Liver (tissue), 9 donors: Measurements from ENCODE around the gene ADGRG1. TPM values are rescaled to one million over a fixed set of nuclear protein-coding genes. Genes with fewer than 3 reads are reported as not detected.

Source experiments
- DNase-seq: peaks from one replicate; pipeline ENCODE4 v3.0.0-alpha.2; 2017; ENCODE audit warnings: low spot score
- H3K27ac ChIP-seq, 2 donors: one replicate each; pipeline ENCODE4 v1.7.0; 2013; ENCODE audit warnings: inconsistent platforms in 2 of 2, low read length in 2 of 2, control low read depth in 1 of 2, low read depth in 1 of 2, mild to moderate bottlenecking in 1 of 2
- H3K27me3 ChIP-seq, 4 donors: one replicate each; pipeline versions ENCODE4 v1.6.1 to v1.7.0; 2013; ENCODE audit warnings: low read length in 3 of 4, inconsistent platforms in 1 of 4, mild to moderate bottlenecking in 1 of 4, moderate library complexity in 1 of 4; ENCODE audit not compliant: control insufficient read depth in 4 of 4, insufficient read depth in 4 of 4
- H3K36me3 ChIP-seq, 4 donors: one replicate each; pipeline versions ENCODE4 v1.6.1 to v1.7.0; 2013; ENCODE audit warnings: low read length in 3 of 4, mild to moderate bottlenecking in 3 of 4, low read depth in 1 of 4, moderate library complexity in 1 of 4; ENCODE audit not compliant: control insufficient read depth in 4 of 4, insufficient read depth in 3 of 4
- H3K4me1 ChIP-seq, 4 donors: one replicate each; pipeline versions ENCODE4 v1.6.1 to v1.7.0; 2013; ENCODE audit warnings: low read length in 3 of 4, mild to moderate bottlenecking in 3 of 4, moderate library complexity in 1 of 4; ENCODE audit not compliant: control insufficient read depth in 4 of 4, insufficient read depth in 4 of 4
- H3K4me3 ChIP-seq, 3 donors: one replicate each; pipeline versions ENCODE4 v1.6.1 to v1.7.0; 2013; ENCODE audit warnings: low read length in 3 of 3, control low read depth in 1 of 3, low read depth in 1 of 3, mild to moderate bottlenecking in 1 of 3
- H3K9ac ChIP-seq, 2 donors: one replicate each; pipeline ENCODE4 v1.7.0; 2013; ENCODE audit warnings: low read length in 2 of 2, mild to moderate bottlenecking in 2 of 2, moderate library complexity in 2 of 2, control low read depth in 1 of 2, low read depth in 1 of 2
- H3K9me3 ChIP-seq, 4 donors: one replicate each; pipeline versions ENCODE4 v1.6.1 to v1.7.0; 2013; ENCODE audit warnings: low read length in 3 of 4; ENCODE audit not compliant: control insufficient read depth in 4 of 4
- EGR1 ChIP-seq, 2 donors: IDR thresholded peaks; 2 replicates each; pipeline ENCODE4 v1.6.1; 2016 to 2018; ENCODE audit warnings: antibody characterized with exemption in 2 of 2, low read depth in 2 of 2
- FOXA2 ChIP-seq: IDR thresholded peaks from 2 replicates; pipeline ENCODE4 v1.6.1; 2016; ENCODE audit warnings: antibody characterized with exemption
- GABPA ChIP-seq, 2 donors: IDR thresholded peaks in 1 of 2; conservative IDR thresholded peaks in 1 of 2; 2 replicates each; pipeline ENCODE4 v1.6.1; 2016; ENCODE audit warnings: antibody characterized with exemption in 2 of 2, mild to moderate bottlenecking in 1 of 2, moderate library complexity in 1 of 2
- HNF4A ChIP-seq, 2 donors: conservative IDR thresholded peaks; 2 replicates each; pipeline ENCODE4 v1.6.1; 2016; ENCODE audit warnings: antibody characterized with exemption in 2 of 2, mild to moderate bottlenecking in 2 of 2
- HNF4G ChIP-seq: IDR thresholded peaks from 2 replicates; pipeline ENCODE4 v1.6.1; 2016; ENCODE audit warnings: antibody characterized with exemption
- JUND ChIP-seq, 2 donors: IDR thresholded peaks; 2 replicates each; pipeline ENCODE4 v1.6.1; 2016; ENCODE audit warnings: antibody characterized with exemption in 2 of 2
- NR2F2 ChIP-seq: IDR thresholded peaks from 2 replicates; pipeline ENCODE4 v1.6.1; 2016; ENCODE audit warnings: antibody characterized with exemption
- RAD21 ChIP-seq, 2 donors: IDR thresholded peaks; 2 replicates each; pipeline ENCODE4 v1.6.1; 2016; ENCODE audit warnings: antibody characterized with exemption in 2 of 2, mild to moderate bottlenecking in 2 of 2
- RXRA ChIP-seq, 2 donors: IDR thresholded peaks; 2 replicates each; pipeline ENCODE4 v1.6.1; 2017 to 2018; ENCODE audit warnings: antibody characterized with exemption in 2 of 2, mild to moderate bottlenecking in 1 of 2
- SP1 ChIP-seq: IDR thresholded peaks from 2 replicates; pipeline ENCODE4 v1.6.1; 2018; ENCODE audit warnings: antibody characterized with exemption, mild to moderate bottlenecking
- TAF1 ChIP-seq: conservative IDR thresholded peaks from 2 replicates; pipeline ENCODE4 v1.6.1; 2016; ENCODE audit warnings: antibody characterized with exemption, mild to moderate bottlenecking
- YY1 ChIP-seq: IDR thresholded peaks from 2 replicates; pipeline ENCODE4 v1.6.1; 2016; ENCODE audit warnings: antibody characterized with exemption, mild to moderate bottlenecking
- WGBS: extraction: QIAGEN DNeasy Blood & Tissue Kit; methylation state at CpG from one replicate; pipeline ENCODE4 v1.1.7; 2013; 5-methylcytosine and 5-hydroxymethylcytosine counted together
- polyA plus RNA-seq, 2 donors: library from polyadenylated mRNA; stranded (reverse) in 1 of 2; unstranded in 1 of 2; fragments of 200-250 nt in 1 of 2; fragments of >200 nt in 1 of 2; fragmentation: Nextera tagmentation in 1 of 2; extraction: Ambion mirVana in 1 of 2; gene quantifications; one replicate each; pipeline versions ENCODE4 v1.2.1 to v1.2.3, GENCODE V29; 2013 to 2015
- total RNA-seq, 2 donors: library from RNA; depleted of rRNA; stranded (reverse); fragments of >200 nt; gene quantifications; one replicate each; pipeline ENCODE4 v1.2.3, GENCODE V29; 2014
- TF ChIP-seq, protein P1 (sequence below): fragments of 150-350 bp; IDR thresholded peaks from 2 replicates; pipeline ENCODE4 v1.5.1; 2017; ENCODE audit warnings: improper control_type of control experiment, low read depth, low read length; ENCODE audit not compliant: missing input control
- TF ChIP-seq, protein P2 (sequence below): IDR thresholded peaks from 2 replicates; pipeline ENCODE4 v1.6.1; 2016; ENCODE audit warnings: antibody characterized with exemption
- TF ChIP-seq, protein P3 (sequence below): IDR thresholded peaks from 2 replicates; pipeline ENCODE4 v1.6.1; 2016; ENCODE audit warnings: antibody characterized with exemption
- TF ChIP-seq, protein P4 (sequence below): IDR thresholded peaks from 2 replicates; pipeline ENCODE4 v1.6.1; 2016; ENCODE audit warnings: antibody characterized with exemption
- donor health status: healthy.
- donor health status: healthy.
- donor health status: healthy.
- donor health status: healthy.
- donor health status: healthy.

The ADGRG1 gene
- total and polyA plus RNA-seq, 4 donors, result 1.7 to 3.3 (median 2.0) TPM

DNA sequence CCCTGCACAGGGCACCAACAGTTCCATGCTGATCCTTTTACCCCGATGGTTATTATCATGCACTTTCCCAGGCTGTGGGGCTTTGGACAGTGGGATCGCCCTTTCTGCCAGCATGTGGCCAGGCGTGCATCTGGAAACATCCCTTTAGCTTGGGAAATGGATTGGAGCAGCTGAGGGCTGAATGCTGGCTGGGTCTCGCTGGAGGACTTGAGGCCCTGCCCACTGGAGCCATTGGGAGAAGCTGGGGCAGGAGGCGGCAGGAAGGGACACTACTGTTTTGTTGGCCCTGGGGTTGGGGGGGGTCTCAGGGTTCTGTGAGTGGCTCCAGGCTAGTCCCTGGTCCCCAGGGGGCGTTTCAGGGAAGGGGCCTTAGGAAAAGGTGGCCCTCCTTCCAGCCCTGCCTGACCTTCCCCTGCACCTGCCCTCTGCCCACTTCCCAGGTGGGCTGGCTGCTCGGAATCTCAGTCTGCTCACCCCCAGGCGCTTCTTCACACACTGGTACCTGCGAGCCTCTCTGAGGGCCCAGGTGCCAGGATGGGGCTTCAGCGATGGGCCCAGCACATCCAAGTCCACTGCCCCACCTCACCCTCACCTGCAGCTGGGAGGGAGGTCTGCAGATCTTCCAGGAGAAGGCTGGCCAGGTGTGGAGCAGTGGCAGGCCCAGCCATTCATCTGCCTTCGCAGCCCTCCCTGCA is 38.1 kb downstream of the ADGRG1 start:
- H3K4me3 ChIP-seq, result no peak overlapping the region
- H3K9ac ChIP-seq, result no peak overlapping the region
- TF ChIP-seq GABPA (IDR thresholded peaks at IDR 0.05 in 1 of 2, conservative IDR thresholded peaks at IDR 0.05 in 1 of 2), result no peak
- no peak for TF ChIP-seq YY1
- no peak for TF ChIP-seq TAF1
- TF ChIP-seq RAD21 (IDR thresholded peaks at IDR 0.05), result no peak
- no peak for TF ChIP-seq FOXA2
- TF ChIP-seq HNF4G, result no peak
- TF ChIP-seq, protein P1, sequence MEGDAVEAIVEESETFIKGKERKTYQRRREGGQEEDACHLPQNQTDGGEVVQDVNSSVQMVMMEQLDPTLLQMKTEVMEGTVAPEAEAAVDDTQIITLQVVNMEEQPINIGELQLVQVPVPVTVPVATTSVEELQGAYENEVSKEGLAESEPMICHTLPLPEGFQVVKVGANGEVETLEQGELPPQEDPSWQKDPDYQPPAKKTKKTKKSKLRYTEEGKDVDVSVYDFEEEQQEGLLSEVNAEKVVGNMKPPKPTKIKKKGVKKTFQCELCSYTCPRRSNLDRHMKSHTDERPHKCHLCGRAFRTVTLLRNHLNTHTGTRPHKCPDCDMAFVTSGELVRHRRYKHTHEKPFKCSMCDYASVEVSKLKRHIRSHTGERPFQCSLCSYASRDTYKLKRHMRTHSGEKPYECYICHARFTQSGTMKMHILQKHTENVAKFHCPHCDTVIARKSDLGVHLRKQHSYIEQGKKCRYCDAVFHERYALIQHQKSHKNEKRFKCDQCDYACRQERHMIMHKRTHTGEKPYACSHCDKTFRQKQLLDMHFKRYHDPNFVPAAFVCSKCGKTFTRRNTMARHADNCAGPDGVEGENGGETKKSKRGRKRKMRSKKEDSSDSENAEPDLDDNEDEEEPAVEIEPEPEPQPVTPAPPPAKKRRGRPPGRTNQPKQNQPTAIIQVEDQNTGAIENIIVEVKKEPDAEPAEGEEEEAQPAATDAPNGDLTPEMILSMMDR, result no peak
- TF ChIP-seq HNF4A (conservative IDR thresholded peaks at IDR 0.05), result no peak
- TF ChIP-seq, protein P2, sequence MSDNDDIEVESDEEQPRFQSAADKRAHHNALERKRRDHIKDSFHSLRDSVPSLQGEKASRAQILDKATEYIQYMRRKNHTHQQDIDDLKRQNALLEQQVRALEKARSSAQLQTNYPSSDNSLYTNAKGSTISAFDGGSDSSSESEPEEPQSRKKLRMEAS, result no peak
- no peak for TF ChIP-seq NR2F2
- no peak for TF ChIP-seq RXRA (IDR thresholded peaks at IDR 0.05)
- TF ChIP-seq, protein P3, sequence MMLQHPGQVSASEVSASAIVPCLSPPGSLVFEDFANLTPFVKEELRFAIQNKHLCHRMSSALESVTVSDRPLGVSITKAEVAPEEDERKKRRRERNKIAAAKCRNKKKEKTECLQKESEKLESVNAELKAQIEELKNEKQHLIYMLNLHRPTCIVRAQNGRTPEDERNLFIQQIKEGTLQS, result no peak
- TF ChIP-seq JUND (IDR thresholded peaks at IDR 0.05), result no peak
- TF ChIP-seq EGR1 (IDR thresholded peaks at IDR 0.05; ENCODE audit: low read depth in 2 of 2), result no peak
- TF ChIP-seq, protein P4, sequence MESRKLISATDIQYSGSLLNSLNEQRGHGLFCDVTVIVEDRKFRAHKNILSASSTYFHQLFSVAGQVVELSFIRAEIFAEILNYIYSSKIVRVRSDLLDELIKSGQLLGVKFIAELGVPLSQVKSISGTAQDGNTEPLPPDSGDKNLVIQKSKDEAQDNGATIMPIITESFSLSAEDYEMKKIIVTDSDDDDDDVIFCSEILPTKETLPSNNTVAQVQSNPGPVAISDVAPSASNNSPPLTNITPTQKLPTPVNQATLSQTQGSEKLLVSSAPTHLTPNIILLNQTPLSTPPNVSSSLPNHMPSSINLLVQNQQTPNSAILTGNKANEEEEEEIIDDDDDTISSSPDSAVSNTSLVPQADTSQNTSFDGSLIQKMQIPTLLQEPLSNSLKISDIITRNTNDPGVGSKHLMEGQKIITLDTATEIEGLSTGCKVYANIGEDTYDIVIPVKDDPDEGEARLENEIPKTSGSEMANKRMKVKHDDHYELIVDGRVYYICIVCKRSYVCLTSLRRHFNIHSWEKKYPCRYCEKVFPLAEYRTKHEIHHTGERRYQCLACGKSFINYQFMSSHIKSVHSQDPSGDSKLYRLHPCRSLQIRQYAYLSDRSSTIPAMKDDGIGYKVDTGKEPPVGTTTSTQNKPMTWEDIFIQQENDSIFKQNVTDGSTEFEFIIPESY, result no peak
- no peak for TF ChIP-seq SP1
- no peak for DNase-seq
- no peaks in the 10 kb centered on the region for H3K9me3 ChIP-seq
- no peaks in the 10 kb centered on the region for H3K36me3 ChIP-seq
- H3K27ac ChIP-seq, result no peak overlapping the region
- H3K4me1 ChIP-seq, result peaks cover 0 to 12% (median 7%) of the 10 kb centered on the region in 4 donors
- H3K27me3 ChIP-seq, result no peaks in the 10 kb centered on the region
- 92% methylated on average over 11 of the region's 11 CpGs for WGBS

DNA sequence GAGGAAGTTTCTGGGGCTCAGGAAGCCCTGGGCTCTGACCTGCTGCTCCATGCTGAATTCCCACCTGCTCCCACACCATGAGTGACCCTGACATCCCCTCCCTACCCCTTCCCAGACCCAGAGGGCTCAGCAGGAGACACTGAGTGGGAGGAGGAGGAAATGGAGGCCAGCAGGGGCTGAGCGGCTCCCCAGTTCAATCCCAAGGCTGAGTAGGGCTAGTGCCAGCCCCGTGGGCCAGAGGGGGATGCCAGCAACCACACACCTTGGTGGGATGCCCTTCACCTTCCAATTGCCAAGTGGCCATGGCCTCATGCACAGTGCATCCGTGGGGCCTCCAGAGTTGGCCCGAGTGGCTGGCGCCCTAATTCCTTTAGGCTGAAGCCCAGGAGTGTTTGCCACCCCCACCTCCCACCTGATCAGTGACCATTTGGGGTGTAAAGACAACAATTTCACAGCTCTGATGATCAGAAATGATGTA is 38.7 kb downstream of the ADGRG1 start:
- Histone ChIP-seq H3K9ac (no peak overlapping the region), H3K9me3 (no peaks in the 10 kb centered on the region), H3K27ac (no peak overlapping the region), H3K4me3 (no peak overlapping the region), H3K4me1 (peaks cover 0 to 12% (median 7%) of the 10 kb centered on the region in 4 donors), H3K36me3 (no peaks in the 10 kb centered on the region), H3K27me3 (no peaks in the 10 kb centered on the region)
- WGBS, result 81% methylated on average over 5 of the region's 5 CpGs
- TF ChIP-seq JUND (IDR thresholded peaks at IDR 0.05), result peak in 1 of 2 donors; percentile 67
- TF ChIP-seq FOXA2, result no peak
- DNase-seq, result no peak
